ENCODE results near the gene EPC1.
A peak's percentile ranks its signal among the peaks of the same experiment; 100 is the strongest.
"Not testable (repeated sequence)": the region's sequence is repeated elsewhere in the genome, so short reads cannot be mapped to it uniquely, and the experiment has no call there.

The EPC1 gene

DNA sequence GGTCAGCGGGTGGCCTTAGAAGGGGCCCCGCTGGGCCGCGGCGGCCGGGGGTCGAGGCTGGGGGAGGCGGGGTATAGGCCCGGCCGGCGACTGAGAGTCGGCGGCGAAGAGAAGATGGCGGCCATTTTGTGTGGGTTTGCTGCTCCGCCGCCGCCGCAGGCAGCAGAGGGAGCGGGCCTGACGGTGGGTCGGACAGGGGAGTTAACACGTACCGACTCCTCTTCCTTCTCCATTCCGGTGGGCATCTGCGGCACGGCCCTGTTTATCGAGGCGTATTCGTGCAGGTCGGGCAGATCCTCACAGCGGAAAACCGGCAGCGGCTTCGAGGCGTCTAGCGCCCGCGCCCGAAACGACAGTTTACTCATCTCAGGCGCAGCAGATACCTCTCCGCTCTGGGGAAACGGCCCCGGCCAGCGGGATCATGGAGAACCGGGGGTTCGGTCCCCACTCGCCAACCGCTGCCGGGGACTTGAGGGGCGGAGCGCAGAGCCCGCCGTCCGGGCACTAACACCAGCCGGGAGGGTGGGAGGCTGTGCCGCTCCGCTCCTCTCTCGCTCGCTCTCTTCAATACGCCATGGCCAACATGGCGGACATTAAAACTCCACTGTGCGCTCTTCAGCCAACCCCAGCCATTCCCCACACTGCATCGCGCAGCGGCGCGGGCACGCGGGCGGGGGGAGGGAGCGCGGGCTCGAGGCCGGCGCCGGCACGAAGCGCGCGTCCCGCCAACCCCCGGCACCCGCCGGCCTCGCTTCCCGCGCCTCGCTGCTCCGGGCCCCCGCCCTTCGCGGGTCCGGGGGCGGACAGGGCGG lies at the start of gene EPC1:
TSS of gene EPC1 (minus strand) at position 608 of the 812 bp plus-strand sequence. CDS start at position 365, 243 bp downstream.
- DNase-seq (ENCODE audit: low spot score), result peak; percentile 98

GRCh38 chr10:32393911-32394310 lies 47.0 kb upstream of the EPC1 start:
- no peak for DNase-seq (ENCODE audit: low spot score)

GRCh38 chr10:32392284-32392683 lies 45.3 kb upstream of the EPC1 start:
- DNase-seq (ENCODE audit: low spot score), result not testable (repeated sequence)

DNA sequence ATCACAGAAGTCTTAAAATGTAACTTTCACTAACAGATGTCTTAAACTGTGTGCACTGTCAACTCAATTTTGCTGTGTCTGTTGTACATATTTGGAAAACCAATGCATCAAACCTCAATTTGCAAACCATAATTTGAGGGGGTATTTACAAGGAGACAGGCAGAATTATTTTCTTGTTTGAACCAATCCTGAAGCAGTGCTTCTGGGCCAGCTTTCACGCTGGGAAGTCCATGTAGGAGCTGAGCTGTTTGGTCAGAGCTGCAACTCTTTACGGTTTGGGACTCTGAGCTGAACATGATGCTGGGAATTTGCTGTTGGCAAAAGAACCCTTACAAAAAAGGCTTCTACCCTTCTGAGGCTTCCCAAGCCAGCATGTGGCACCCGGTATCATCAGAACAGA lies 43.2 kb upstream of the EPC1 start:
- no peak for DNase-seq (ENCODE audit: low spot score)

DNA sequence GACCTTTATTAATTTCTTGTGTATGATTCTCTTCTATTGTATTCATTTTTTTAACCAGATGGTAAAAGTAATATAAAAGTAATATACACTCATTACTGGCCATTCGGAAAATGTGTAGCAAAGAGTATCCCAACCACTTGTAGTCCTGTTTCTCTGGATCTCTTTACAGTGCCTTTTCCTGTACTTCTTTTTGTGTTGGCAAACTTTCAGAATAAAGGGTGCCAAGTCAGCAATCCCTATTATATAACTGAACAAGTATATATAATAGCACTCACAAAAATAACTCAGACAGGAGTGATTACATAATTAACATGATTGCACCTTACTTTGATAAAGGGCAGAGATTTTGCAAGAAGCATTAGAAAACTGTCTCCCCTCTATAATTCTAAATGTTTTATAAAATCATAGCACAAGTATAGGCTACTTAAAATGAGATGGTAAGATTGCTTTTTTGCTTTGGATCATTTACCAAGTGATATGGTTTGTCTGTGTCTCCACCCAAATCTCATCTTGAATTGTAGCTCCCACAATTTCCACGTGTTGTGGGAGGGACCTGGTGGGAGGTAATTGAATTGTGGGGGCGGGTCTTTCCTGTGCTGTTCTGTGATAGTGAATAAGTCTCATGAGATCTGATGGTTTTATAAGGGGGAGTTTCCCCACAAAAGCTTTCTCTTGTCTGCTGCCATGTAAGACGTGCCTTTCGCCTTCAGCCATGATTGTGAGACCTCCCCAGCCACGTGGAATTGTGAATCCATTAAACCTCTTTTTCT lies 41.5 kb upstream of the EPC1 start:
- no peak for DNase-seq (ENCODE audit: low spot score)

DNA sequence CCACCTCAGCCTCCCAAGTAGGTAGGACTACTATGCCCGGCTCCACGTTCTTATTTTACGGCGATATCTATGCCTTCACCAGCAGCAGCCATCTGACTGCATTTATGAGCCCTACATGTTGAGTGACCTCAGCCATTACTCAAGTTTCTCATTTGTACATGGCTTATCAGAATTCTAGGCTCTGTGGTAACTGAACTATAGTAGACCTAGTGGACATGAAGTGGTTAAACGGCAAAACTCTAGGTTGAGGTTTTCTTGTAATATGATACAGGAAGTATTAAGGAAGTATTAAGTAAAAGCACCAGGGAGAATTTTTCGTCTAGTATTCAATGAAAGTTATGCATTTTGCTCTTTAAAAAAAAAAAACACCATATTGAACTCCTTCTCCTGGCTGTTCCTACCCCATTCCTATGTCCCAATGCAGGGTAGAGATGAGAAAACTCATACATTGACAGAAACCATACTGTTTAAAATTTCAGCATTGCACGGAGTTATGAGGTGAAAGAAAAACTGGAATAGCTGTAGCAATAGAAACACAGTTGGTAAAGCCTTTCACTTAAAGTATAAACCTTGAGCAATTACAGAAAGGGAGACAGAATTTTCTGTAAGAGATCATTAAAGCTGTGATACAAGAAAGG lies 39.8 kb upstream of the EPC1 start:
- DNase-seq (ENCODE audit: low spot score), result no peak

DNA sequence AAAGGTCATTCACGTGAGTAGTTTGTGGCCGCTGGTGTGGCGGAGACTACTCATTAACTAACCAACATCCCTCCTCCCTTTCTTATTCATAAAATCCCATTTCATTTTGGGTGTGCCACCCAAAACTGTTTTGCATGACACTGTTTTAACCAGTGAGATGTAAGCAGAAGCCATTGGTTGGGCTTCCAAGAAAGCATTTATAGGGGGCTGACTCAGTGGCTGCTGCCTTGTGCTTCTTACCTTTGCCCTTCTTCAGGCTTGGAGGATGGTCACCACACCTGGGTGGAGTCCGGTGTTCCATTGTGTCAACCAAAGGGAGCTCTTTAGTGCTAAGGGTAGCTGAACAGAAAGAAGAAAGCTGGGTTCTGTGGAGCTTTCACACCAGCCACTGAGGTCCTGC lies 37.2 kb upstream of the EPC1 start:
- DNase-seq (ENCODE audit: low spot score), result no peak

DNA sequence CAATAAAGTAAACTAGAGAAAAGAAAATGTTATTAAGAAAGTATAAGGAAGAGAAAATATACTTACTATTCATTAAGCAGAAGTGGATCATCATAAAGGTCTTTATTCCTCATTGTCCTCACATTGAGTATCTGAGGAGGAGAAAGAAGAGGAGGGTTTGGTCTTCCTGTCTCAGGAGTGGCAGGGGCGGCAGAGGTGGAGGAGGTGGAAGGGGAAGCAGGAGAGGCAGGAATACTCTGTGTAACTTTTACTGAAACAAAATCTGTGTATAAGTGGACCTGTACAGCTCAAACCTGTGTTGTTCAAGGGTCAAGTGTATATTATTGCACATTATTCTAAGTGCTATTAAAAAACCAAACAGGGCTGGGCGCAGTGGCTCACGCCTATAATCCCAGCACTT lies 34.2 kb upstream of the EPC1 start:
- no peak for DNase-seq (ENCODE audit: low spot score)

DNA sequence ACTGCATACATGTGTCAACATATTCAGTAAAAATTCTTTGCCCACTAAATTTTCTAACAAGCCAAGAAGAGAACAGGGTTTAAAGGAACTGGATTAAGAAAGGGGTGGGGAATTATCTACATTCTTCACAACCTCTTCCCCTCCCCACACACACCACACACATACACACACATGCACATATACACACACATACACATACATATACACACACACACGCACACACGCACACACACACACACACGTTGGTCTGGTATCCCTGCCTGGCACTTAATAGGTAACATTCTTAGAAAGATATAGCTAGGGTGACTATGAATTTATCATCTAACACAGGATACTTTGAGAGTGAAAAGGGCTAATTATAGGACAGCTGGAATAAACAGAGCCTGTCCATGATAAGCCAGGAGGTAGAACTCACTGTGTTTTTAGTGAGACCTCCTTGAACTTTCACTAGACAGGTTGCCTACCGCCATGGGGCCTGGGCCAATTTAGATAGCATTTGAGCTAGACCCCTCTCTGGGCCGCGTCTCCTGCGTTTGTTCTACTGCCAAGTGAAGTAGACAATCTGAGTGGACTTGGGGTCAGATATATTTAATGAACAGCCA lies 33.1 kb upstream of the EPC1 start:
- DNase-seq (ENCODE audit: low spot score), result no peak

- DNase-seq (ENCODE audit: low spot score), result peak; percentile 62
Observed at GRCh38 chr10:32379318-32379949, 32.5 kb upstream of the EPC1 start.

DNA sequence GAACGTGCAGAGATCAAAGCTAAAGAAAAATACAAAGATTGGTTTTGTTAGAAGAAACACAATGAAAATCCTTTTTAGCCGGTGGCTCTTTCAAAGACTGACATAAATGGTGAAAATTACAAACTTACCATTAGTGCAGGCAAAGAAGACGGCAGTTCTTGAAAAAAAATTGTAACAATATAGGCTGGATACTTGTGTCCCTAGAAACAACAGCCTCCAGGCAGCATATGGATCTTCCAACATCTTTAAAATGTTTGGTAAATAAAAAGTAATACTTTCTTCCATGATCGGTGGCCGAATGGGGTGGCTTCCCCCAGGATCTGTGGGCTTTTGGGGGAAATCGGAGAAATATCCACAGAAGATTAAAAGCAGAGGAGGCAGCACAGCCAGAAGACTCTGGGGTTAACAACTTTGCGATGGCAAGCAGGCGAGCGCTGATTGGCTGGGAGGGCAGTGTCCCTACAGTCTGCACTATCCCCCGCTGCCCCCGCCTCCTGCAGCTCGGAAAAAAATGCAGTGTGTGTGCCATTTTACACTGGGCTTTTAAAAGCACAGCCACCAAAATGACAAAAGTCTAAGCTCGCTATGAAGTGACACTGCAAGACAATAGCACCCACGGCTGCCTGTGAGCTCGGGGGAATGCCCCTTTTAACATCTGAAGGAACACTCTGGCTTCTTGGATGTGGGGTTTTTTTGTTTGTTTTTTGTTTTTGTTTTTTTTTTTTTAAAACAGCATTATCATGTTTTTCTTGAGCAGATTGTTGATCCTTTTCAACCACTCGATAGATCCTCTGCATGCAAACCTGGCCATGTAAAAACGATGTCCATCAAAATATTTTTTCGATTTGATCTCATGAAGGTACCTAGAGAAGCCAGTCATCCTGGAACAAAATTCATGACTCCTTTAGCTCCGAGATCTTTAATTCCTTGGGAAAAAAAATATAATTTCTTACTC lies 31.7 kb upstream of the EPC1 start:
- peak; percentile 93 for DNase-seq (ENCODE audit: low spot score)

- DNase-seq (ENCODE audit: low spot score), result peak; percentile 44
Observed at GRCh38 chr10:32377458-32378259, 30.7 kb upstream of the EPC1 start.

GRCh38 chr10:32376771-32377170 lies 29.8 kb upstream of the EPC1 start:
- DNase-seq (ENCODE audit: low spot score), result no peak

GRCh38 chr10:32376097-32376496 lies 29.1 kb upstream of the EPC1 start:
- DNase-seq (ENCODE audit: low spot score), result no peak

DNA sequence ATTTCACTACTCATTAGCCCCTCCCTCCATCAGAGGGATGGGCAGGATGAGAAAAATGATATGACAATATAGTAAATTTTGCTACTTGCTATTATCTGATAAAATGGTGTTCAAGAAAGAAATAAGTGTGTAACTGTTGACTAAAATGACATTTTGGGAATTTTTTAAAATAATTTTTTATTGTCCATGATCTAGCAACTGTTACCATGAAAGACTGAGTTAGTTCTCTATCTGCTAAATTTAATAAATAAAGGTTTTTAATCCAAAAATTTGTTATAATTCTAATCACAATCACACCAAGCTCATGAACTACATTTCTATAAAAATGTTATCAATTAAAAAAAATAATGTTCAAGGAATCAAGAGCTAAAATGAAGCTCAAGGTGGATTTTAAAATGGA lies 28.7 kb upstream of the EPC1 start:
- DNase-seq (ENCODE audit: low spot score), result no peak

DNA sequence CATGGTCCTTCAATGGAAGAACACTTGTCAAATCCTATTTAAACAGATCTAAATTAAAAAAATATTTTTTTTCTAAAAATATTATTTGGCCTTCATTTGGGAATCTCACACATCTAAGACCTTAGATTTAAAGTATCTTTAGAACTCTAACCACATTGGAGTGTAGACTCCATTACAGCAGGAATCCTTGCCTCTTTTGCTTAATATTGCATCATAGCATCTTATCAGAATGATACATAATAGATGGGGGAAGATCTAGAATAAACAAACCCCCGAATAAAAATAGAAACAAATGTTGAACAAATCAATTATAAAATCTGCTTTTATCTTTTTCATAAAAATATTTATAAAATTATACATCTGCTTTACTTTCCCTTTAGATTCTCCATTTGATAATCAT lies 27.6 kb upstream of the EPC1 start:
- no peak for DNase-seq (ENCODE audit: low spot score)

DNA sequence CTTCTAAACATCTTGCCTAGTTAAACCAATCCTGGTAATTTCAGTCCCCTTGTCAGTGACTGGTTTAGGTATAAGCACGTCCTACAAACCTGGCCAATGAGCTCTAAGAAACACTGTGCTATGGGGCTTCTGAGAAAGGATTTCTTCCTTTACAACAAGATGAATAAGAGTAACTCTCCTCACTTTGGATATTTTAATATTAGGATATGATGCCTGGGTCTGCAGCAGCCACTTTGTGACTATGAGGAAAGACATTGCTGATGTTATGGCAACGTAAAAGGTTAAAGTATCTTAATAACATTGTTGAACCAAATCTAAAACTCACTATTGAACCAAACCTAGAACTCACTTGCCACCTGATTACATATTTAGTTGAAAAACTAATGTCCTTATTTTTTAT lies 26.5 kb upstream of the EPC1 start:
- DNase-seq (ENCODE audit: low spot score), result no peak

DNA sequence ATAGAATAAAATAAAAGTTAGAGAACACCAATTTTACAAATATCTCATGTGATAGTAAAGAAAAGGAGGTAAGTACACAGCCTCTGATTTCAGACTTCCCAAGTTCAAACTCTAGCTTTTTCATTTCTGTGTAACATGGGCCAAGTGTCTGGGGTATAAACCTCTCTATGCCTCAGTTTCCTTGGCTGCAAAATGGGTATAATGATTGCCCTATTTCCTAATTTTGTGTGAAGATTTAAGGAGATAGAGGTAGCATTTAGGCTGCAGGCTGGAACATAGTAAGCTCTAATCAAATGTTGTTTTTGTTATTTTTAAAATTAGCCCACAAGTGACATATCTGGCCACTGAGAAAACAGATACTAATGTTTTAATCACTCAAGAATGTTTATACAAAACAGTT lies 26.1 kb upstream of the EPC1 start:
- DNase-seq (ENCODE audit: low spot score), result no peak

DNA sequence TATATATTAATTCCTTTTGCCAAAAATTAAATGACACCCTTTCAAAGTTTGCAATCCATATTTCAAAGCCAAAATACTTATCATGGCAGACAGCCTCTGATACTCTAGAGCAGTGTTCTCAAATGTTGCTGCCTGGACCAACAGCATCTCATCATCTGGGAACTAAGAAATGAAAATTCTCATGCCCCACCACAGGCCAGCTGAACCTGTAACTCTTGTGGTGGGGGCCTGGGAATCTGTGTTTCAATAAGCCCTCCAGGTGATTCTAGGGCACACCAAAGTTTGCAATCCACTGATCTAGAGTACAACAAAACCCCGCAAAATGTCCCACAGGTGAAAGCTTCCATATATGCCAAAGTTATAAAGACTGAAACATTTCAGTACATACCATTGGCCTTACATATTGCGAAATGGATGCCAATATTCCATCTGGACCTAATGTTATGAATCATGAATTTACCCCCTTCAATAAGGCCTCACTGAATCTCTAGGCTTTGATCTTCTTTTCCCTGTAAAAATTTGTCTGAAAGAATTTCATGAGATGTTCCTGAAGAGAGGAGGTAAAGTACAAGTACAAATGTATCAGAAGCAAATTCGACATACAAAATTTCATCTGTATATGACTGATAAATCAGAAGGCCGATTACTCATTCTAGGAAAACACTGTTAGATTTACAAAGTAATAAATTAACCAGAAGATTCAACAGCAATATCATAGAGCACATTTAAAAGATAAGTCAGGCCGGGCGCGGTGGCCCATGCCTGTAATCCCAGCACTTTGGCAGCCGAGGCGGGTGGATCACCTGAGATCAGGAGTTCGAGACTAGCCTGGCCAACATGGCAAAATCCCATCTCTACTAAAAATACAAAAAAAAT lies 25.3 kb upstream of the EPC1 start:
- no peak for DNase-seq (ENCODE audit: low spot score)
